ENCODE results near the gene ZNF784.

ZNF784 gene

GRCh38 chr19:55579766-55580621 lies 44.4 kb downstream of the ZNF784 start:
- TF ChIP-seq RAD21 (IDR thresholded peaks at IDR 0.05; ENCODE audit: low read depth): no peak
- TF ChIP-seq NFIC (IDR thresholded peaks at IDR 0.05): no peak
- no peak for TF ChIP-seq CREB1 (IDR thresholded peaks at IDR 0.05; ENCODE audit: low read depth)
- no peak for TF ChIP-seq EP300 (IDR thresholded peaks at IDR 0.05; ENCODE audit: borderline replicate concordance)
- no peak for TF ChIP-seq REST (IDR thresholded peaks at IDR 0.05; ENCODE audit: low read depth)
- TF ChIP-seq FOXM1 (IDR thresholded peaks at IDR 0.05; ENCODE audit: borderline replicate concordance, low read depth): no peak
- TF ChIP-seq YY1 (IDR thresholded peaks at IDR 0.05; ENCODE audit: low read depth): no peak
- TF ChIP-seq MAX (IDR thresholded peaks at IDR 0.05): no peak
- no peak for TF ChIP-seq USF1 (IDR thresholded peaks at IDR 0.05)
- TF ChIP-seq TAF1 (IDR thresholded peaks at IDR 0.05; ENCODE audit: low read depth): no peak

- TF ChIP-seq TCF12 (IDR thresholded peaks at IDR 0.05; ENCODE audit: low read depth) (no peak), CEBPB (IDR thresholded peaks at IDR 0.05) (no peak), TEAD4 (IDR thresholded peaks at IDR 0.05) (no peak), USF1 (IDR thresholded peaks at IDR 0.05) (no peak), YY1 (IDR thresholded peaks at IDR 0.05; ENCODE audit: low read depth) (no peak), CREB1 (IDR thresholded peaks at IDR 0.05; ENCODE audit: low read depth) (no peak), EGR1 (IDR thresholded peaks at IDR 0.05) (no peak)
Measured at GRCh38 chr19:55578761-55579747, 45.3 kb downstream of the ZNF784 start.

GRCh38 chr19:55578031-55578760 lies 46.2 kb downstream of the ZNF784 start:
- TF ChIP-seq CEBPB (IDR thresholded peaks at IDR 0.05): no peak
- TF ChIP-seq YY1 (IDR thresholded peaks at IDR 0.05; ENCODE audit: low read depth): no peak
- no peak for TF ChIP-seq NFIC (IDR thresholded peaks at IDR 0.05)
- TF ChIP-seq REST (IDR thresholded peaks at IDR 0.05; ENCODE audit: low read depth): no peak
- TF ChIP-seq FOXM1 (IDR thresholded peaks at IDR 0.05; ENCODE audit: borderline replicate concordance, low read depth): no peak
- no peak for TF ChIP-seq EGR1 (IDR thresholded peaks at IDR 0.05)
- no peak for TF ChIP-seq ZBTB7A (IDR thresholded peaks at IDR 0.05; ENCODE audit: low read depth)
- no peak for TF ChIP-seq MAX (IDR thresholded peaks at IDR 0.05)
- TF ChIP-seq TAF1 (IDR thresholded peaks at IDR 0.05; ENCODE audit: low read depth): no peak
- TF ChIP-seq TEAD4 (IDR thresholded peaks at IDR 0.05): no peak
- TF ChIP-seq EP300 (IDR thresholded peaks at IDR 0.05; ENCODE audit: borderline replicate concordance): no peak
- TF ChIP-seq CREB1 (IDR thresholded peaks at IDR 0.05; ENCODE audit: low read depth): no peak
- TF ChIP-seq RAD21 (IDR thresholded peaks at IDR 0.05; ENCODE audit: low read depth): no peak
- no peak for TF ChIP-seq USF1 (IDR thresholded peaks at IDR 0.05)
- TF ChIP-seq TCF12 (IDR thresholded peaks at IDR 0.05; ENCODE audit: low read depth): no peak

GRCh38 chr19:55576746-55577145 lies 47.6 kb downstream of the ZNF784 start:
- TF ChIP-seq CREB1 (IDR thresholded peaks at IDR 0.05; ENCODE audit: low read depth) (no peak), NFIC (IDR thresholded peaks at IDR 0.05) (no peak), REST (IDR thresholded peaks at IDR 0.05; ENCODE audit: low read depth) (no peak), EGR1 (IDR thresholded peaks at IDR 0.05) (no peak), FOXM1 (IDR thresholded peaks at IDR 0.05; ENCODE audit: borderline replicate concordance, low read depth) (no peak), CEBPB (IDR thresholded peaks at IDR 0.05) (no peak), MAX (IDR thresholded peaks at IDR 0.05) (no peak), TEAD4 (IDR thresholded peaks at IDR 0.05) (no peak), TAF1 (IDR thresholded peaks at IDR 0.05; ENCODE audit: low read depth) (no peak), USF1 (IDR thresholded peaks at IDR 0.05) (no peak), ZBTB7A (IDR thresholded peaks at IDR 0.05; ENCODE audit: low read depth) (no peak), YY1 (IDR thresholded peaks at IDR 0.05; ENCODE audit: low read depth) (no peak), RAD21 (IDR thresholded peaks at IDR 0.05; ENCODE audit: low read depth) (no peak), EP300 (IDR thresholded peaks at IDR 0.05; ENCODE audit: borderline replicate concordance) (no peak), TCF12 (IDR thresholded peaks at IDR 0.05; ENCODE audit: low read depth) (no peak)

Measured in Ishikawa (cell line).